Ishikawa (cell line): ENCODE data around the gene TMC3.

Source experiments
- CEBPB ChIP-seq: IDR thresholded peaks from 2 replicates; pipeline ENCODE4 v1.6.1; 2012
- CREB1 ChIP-seq: IDR thresholded peaks from 2 replicates; pipeline ENCODE4 v1.6.1; 2012; ENCODE audit warnings: low read depth
- EGR1 ChIP-seq: IDR thresholded peaks from 2 replicates; pipeline ENCODE4 v1.6.1; 2012
- EP300 ChIP-seq: IDR thresholded peaks from 2 replicates; pipeline ENCODE4 v1.6.1; 2012; ENCODE audit warnings: borderline replicate concordance
- FOXM1 ChIP-seq: IDR thresholded peaks from 2 replicates; pipeline ENCODE4 v1.6.1; 2012; ENCODE audit warnings: low read depth, borderline replicate concordance
- NFIC ChIP-seq: IDR thresholded peaks from 2 replicates; pipeline ENCODE4 v1.6.1; 2012
- RAD21 ChIP-seq: IDR thresholded peaks from 2 replicates; pipeline ENCODE4 v1.6.1; 2012; ENCODE audit warnings: low read depth
- TAF1 ChIP-seq: IDR thresholded peaks from 2 replicates; pipeline ENCODE4 v1.6.1; 2012; ENCODE audit warnings: low read depth, mild to moderate bottlenecking
- TCF12 ChIP-seq: IDR thresholded peaks from 2 replicates; pipeline ENCODE4 v1.6.1; 2012; ENCODE audit warnings: low read depth
- TEAD4 ChIP-seq: IDR thresholded peaks from 2 replicates; pipeline ENCODE4 v1.6.1; 2012
- YY1 ChIP-seq: IDR thresholded peaks from 2 replicates; pipeline ENCODE4 v1.6.1; 2012; ENCODE audit warnings: low read depth
- ZBTB7A ChIP-seq: IDR thresholded peaks from 2 replicates; pipeline ENCODE4 v1.6.1; 2012; ENCODE audit warnings: low read depth
- TF ChIP-seq, protein P1 (sequence below): IDR thresholded peaks from 2 replicates; pipeline ENCODE4 v1.6.1; 2012
- TF ChIP-seq, protein P2 (sequence below): IDR thresholded peaks from 2 replicates; pipeline ENCODE4 v1.6.1; 2012
- TF ChIP-seq, protein P3 (sequence below): IDR thresholded peaks from 2 replicates; pipeline ENCODE4 v1.6.1; 2012; ENCODE audit warnings: low read depth, mild to moderate bottlenecking

The TMC3 gene

DNA sequence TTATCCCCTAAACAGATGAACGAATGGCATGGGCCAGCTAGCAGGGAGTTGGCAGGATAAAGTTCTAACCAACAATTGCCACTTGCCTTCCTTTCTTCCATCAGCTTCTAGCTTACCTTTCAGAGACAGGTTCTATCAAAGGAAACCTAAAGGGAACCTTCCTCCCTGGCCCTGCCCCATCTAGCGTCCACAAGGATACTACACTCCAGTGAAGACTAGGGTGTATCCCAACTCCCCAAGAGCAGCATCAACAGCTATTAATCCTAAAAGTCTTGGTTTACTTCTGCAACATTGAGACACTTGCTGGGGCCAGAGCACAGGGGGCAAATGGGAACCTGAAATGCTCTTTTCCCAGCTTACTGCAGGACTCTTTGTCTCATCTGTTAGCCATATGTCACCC is 37.0 kb upstream of the TMC3 start:
- TF ChIP-seq, protein P1, sequence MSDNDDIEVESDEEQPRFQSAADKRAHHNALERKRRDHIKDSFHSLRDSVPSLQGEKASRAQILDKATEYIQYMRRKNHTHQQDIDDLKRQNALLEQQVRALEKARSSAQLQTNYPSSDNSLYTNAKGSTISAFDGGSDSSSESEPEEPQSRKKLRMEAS: no peak
- TF ChIP-seq EP300: no peak
- TF ChIP-seq RAD21: no peak
- no peak for TF ChIP-seq CEBPB
- no peak for TF ChIP-seq EGR1
- no peak for TF ChIP-seq CREB1
- TF ChIP-seq, protein P2, sequence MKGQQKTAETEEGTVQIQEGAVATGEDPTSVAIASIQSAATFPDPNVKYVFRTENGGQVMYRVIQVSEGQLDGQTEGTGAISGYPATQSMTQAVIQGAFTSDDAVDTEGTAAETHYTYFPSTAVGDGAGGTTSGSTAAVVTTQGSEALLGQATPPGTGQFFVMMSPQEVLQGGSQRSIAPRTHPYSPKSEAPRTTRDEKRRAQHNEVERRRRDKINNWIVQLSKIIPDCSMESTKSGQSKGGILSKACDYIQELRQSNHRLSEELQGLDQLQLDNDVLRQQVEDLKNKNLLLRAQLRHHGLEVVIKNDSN: no peak
- no peak for TF ChIP-seq YY1
- TF ChIP-seq, protein P3, sequence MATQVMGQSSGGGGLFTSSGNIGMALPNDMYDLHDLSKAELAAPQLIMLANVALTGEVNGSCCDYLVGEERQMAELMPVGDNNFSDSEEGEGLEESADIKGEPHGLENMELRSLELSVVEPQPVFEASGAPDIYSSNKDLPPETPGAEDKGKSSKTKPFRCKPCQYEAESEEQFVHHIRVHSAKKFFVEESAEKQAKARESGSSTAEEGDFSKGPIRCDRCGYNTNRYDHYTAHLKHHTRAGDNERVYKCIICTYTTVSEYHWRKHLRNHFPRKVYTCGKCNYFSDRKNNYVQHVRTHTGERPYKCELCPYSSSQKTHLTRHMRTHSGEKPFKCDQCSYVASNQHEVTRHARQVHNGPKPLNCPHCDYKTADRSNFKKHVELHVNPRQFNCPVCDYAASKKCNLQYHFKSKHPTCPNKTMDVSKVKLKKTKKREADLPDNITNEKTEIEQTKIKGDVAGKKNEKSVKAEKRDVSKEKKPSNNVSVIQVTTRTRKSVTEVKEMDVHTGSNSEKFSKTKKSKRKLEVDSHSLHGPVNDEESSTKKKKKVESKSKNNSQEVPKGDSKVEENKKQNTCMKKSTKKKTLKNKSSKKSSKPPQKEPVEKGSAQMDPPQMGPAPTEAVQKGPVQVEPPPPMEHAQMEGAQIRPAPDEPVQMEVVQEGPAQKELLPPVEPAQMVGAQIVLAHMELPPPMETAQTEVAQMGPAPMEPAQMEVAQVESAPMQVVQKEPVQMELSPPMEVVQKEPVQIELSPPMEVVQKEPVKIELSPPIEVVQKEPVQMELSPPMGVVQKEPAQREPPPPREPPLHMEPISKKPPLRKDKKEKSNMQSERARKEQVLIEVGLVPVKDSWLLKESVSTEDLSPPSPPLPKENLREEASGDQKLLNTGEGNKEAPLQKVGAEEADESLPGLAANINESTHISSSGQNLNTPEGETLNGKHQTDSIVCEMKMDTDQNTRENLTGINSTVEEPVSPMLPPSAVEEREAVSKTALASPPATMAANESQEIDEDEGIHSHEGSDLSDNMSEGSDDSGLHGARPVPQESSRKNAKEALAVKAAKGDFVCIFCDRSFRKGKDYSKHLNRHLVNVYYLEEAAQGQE: no peak
- no peak for TF ChIP-seq TAF1
- no peak for TF ChIP-seq FOXM1
- TF ChIP-seq TEAD4: no peak
- TF ChIP-seq TCF12: no peak
- no peak for TF ChIP-seq ZBTB7A
- TF ChIP-seq NFIC: no peak

DNA sequence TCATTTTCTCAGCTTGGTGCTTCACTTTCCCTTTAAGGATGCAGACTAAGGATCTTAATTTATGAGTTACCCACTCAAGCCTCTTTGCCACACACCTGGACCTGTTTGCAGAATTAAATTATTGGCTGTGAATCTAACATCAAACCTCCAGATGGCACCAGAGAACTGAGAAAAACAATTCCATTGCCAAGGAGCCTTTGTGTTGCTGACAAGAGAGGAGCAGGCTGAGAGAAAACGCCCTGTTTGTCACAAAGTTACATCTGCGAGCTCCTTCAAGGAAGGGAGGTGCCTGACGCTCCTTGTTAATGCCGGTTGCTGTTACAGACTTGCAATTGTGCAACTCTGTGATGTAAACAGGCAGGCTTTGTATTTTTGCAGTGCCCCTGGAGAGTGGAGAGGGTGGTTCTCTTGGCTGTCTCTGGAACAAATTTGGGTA is 36.3 kb upstream of the TMC3 start:
- TF ChIP-seq RAD21 (peak; percentile 73), TCF12 (no peak)

DNA sequence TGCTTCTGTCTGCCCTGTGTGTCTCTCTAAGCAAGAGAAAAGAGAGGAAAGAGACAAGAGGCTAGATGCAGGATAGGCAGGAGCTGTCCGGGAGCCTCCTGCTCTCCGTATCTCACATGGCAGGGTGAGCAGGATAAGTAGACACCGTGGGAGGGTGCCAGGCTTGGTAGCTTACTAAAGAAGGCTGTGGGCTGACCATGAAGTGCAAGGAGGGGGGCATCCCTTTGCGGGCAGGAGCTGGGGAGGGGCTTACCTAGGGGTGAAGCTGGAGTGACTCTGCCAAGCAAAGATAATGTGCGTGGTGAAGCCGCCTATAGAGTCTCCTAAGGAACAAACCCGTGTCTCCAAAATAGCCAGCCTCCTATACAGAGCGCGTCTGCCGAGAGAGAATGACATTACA is 33.7 kb upstream of the TMC3 start:
- TF ChIP-seq TAF1: no peak
- TF ChIP-seq, protein P2: no peak
- no peak for TF ChIP-seq TCF12
- TF ChIP-seq CEBPB: no peak
- no peak for TF ChIP-seq FOXM1
- no peak for TF ChIP-seq NFIC
- TF ChIP-seq, protein P1: no peak

DNA sequence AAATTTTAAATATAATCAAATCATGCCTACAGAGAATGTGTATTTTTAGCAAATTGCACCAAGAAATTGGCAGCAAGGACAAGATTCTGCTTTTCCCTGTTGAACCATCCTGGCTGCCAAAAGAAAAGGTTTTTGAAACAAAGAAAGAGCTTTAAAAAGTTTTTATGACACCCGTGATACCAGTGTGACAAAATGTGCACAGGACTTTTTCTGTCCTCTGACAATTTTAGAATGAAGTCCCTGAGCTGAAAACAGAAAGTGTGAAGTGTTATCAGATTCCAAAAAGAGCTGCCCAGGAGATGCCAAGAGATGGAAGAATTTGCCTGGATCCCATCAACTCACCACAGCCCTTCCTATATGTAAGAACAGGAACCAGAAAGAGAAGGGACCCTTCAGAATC is 33.2 kb upstream of the TMC3 start:
- no peak for TF ChIP-seq CREB1
- no peak for TF ChIP-seq CEBPB
- no peak for TF ChIP-seq NFIC
- TF ChIP-seq YY1: no peak

DNA sequence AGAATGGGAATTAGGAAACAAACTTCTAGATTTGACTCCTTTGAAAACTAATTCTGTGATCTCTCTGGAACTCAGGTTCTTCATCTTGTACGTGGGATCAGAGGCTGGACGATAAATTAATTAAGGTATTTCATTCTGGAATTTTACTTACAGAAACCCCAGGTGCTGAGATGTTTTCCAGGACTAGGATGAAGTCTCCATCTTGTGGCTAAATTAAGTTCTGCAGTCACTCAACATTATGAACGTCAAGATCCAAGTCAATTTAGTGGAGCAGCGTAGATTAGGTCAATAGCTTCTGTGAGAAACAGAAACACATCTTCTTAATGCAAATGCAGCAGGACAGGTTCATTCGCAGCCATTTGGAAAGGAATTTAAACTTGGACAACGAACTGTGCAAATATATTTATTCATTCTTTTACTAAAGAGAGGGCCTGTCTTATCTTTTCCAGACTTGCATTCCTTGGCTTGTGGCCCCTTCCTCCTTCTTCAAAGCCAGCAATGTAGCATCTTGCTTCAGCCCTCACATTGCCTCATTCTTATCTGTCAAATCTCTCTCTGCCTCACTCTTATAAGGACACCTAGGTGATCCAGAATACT is 26.7 kb upstream of the TMC3 start:
- TF ChIP-seq NFIC (no peak), FOXM1 (no peak), EGR1 (no peak), EP300 (no peak), RAD21 (peak; percentile 90)

DNA sequence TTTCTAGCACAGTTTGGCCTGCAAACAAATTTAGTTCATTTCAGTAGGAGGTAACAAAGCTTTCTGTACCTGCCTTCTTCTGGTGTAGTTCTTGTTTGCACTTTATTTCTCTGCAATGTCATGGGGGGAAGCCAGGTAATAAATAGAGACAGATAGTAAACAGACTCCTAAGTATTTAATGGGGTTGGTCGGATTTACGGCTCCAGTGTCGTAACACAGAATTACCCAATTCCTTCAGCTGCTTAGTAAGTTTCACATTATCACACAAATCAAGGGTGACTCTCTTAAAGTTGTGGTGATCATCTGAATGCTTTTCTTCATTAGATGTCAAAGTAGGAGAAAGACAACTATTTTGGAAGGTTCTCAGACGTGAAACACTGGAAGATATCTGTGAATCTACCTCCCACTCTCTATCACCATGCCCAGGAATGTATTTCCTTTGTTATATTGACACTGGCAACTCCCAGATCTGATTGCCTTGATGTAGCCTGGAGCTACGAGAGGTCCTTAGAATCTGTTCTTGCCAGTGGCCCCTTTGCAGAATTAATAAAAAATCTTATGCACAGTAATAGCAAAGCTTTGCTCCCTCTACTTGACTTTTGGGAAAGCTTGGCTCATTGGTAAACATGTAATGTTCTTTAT is 25.0 kb upstream of the TMC3 start:
- TF ChIP-seq YY1 (no peak), TEAD4 (no peak), CREB1 (no peak), TAF1 (no peak), ZBTB7A (no peak), EP300 (no peak), CEBPB (no peak), RAD21 (no peak), TCF12 (no peak), NFIC (no peak), EGR1 (no peak), FOXM1 (no peak)
- TF ChIP-seq, protein P3: no peak
- TF ChIP-seq, protein P1: no peak
